ENCODE data around the gene LRRC49.

Gene LRRC49

DNA sequence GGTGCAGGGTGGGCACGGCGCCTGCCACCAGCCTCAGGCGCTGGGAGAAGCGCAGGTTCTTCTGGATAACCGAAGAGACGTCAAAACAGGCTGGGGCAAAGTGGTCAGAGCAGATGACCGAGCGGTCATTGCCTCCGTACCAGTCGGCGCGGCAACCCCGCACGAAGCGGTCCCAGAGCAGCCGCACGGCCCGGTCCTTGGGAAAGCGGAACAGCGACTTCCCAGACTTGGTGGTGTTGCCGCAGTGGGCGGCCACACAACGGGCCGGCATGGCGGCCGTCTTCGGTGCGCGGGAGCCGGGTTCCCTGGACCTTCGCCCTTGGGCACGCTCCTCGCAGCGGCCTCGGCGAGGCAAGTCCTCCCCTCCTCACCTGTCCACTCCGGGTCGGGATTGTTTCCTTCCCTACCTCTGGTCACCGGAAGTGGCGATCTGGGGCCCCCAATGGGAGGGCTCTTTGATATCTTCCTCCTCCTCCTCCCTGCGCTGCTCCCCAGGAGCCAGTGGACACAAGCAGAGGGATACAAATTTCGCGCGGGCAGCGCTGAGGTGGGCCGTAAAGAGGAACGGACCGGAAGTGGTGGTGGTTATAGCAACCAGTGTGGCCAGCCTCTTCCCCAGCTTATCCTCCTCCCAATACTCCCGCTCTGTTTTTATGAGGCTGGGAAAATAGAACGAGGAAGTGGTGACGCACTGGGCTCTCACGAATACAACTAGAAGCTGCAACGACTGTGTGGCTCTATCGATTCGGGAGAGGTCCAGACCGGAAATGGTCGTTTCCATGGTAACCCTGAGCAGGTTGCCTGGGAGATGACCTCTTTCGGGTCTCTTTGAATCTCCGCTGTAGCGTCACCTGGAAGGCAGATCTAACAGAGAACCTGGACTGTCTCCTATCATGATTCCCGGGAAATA is at the start of gene LRRC49, which contains the start of gene THAP10:
Gene LRRC49 (plus strand): TSS at position 825 of the 910 bp plus-strand sequence. CDS start 69 bp downstream, at position 894.
Gene THAP10 (minus strand): TSS at position 432 of the 910 bp plus-strand sequence. CDS start 161 bp downstream, at position 271.
- peak; percentile 97 for ATAC-seq
- TF ChIP-seq CSDC2 (CRISPR knock-in tag; IDR thresholded peaks at IDR 0.05) = peak; percentile 12; the same call in 1 of the 2 replicates
- TF ChIP-seq RARB (CRISPR knock-in tag; IDR thresholded peaks at IDR 0.05) = no peak

GRCh38 chr15:70845602-70846360 is 46.8 kb upstream of the LRRC49 start:
- no peak for ATAC-seq
- TF ChIP-seq TOX (CRISPR knock-in tag; IDR thresholded peaks at IDR 0.05; ENCODE audit: borderline replicate concordance) (no peak), TCF4 (CRISPR knock-in tag; IDR thresholded peaks at IDR 0.05; ENCODE audit: borderline replicate concordance) (no peak), ARNTL (CRISPR knock-in tag; IDR thresholded peaks at IDR 0.05; ENCODE audit: borderline replicate concordance, low read depth) (no peak), OSR1 (CRISPR knock-in tag; IDR thresholded peaks at IDR 0.05) (no peak), ZNF8 (CRISPR knock-in tag; IDR thresholded peaks at IDR 0.05) (no peak), ZNF565 (CRISPR knock-in tag; conservative IDR thresholded peaks at IDR 0.05; ENCODE audit: low read depth) (no peak), ESRRG (CRISPR knock-in tag; IDR thresholded peaks at IDR 0.05) (no peak), SNAI2 (CRISPR knock-in tag; IDR thresholded peaks at IDR 0.05) (no peak), ZNF70 (CRISPR knock-in tag; IDR thresholded peaks at IDR 0.05) (no peak), CSDC2 (CRISPR knock-in tag; IDR thresholded peaks at IDR 0.05) (no peak), CSRNP3 (CRISPR knock-in tag; IDR thresholded peaks at IDR 0.05) (no peak), PATZ1 (CRISPR knock-in tag; IDR thresholded peaks at IDR 0.05; ENCODE audit: borderline replicate concordance) (no peak), ZC3H10 (CRISPR knock-in tag; IDR thresholded peaks at IDR 0.05) (no peak), ZFP30 (CRISPR knock-in tag; IDR thresholded peaks at IDR 0.05) (no peak), ZFP3 (CRISPR knock-in tag; IDR thresholded peaks at IDR 0.05) (no peak), RARB (CRISPR knock-in tag; IDR thresholded peaks at IDR 0.05) (no peak)
- TF ChIP-seq, protein P1, sequence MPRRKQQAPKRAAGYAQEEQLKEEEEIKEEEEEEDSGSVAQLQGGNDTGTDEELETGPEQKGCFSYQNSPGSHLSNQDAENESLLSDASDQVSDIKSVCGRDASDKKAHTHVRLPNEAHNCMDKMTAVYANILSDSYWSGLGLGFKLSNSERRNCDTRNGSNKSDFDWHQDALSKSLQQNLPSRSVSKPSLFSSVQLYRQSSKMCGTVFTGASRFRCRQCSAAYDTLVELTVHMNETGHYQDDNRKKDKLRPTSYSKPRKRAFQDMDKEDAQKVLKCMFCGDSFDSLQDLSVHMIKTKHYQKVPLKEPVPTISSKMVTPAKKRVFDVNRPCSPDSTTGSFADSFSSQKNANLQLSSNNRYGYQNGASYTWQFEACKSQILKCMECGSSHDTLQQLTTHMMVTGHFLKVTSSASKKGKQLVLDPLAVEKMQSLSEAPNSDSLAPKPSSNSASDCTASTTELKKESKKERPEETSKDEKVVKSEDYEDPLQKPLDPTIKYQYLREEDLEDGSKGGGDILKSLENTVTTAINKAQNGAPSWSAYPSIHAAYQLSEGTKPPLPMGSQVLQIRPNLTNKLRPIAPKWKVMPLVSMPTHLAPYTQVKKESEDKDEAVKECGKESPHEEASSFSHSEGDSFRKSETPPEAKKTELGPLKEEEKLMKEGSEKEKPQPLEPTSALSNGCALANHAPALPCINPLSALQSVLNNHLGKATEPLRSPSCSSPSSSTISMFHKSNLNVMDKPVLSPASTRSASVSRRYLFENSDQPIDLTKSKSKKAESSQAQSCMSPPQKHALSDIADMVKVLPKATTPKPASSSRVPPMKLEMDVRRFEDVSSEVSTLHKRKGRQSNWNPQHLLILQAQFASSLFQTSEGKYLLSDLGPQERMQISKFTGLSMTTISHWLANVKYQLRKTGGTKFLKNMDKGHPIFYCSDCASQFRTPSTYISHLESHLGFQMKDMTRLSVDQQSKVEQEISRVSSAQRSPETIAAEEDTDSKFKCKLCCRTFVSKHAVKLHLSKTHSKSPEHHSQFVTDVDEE (CRISPR knock-in tag; IDR thresholded peaks at IDR 0.05) = no peak

- ATAC-seq = no peak
- TF ChIP-seq BACH2 (CRISPR knock-in tag; IDR thresholded peaks at IDR 0.05; ENCODE audit: borderline replicate concordance) (no peak), ZFP3 (CRISPR knock-in tag; IDR thresholded peaks at IDR 0.05) (no peak), OSR1 (CRISPR knock-in tag; IDR thresholded peaks at IDR 0.05) (no peak), ZNF565 (CRISPR knock-in tag; conservative IDR thresholded peaks at IDR 0.05; ENCODE audit: low read depth) (no peak)
Measured at GRCh38 chr15:70851889-70852288, 40.7 kb upstream of the LRRC49 start.

GRCh38 chr15:70852501-70853317 is 39.9 kb upstream of the LRRC49 start:
- TF ChIP-seq OSR1 (CRISPR knock-in tag; IDR thresholded peaks at IDR 0.05) (no peak), SNAI2 (CRISPR knock-in tag; IDR thresholded peaks at IDR 0.05) (no peak), ZNF565 (CRISPR knock-in tag; conservative IDR thresholded peaks at IDR 0.05; ENCODE audit: low read depth) (no peak), PPARA (CRISPR knock-in tag; IDR thresholded peaks at IDR 0.05; ENCODE audit: borderline replicate concordance) (no peak), TCF4 (CRISPR knock-in tag; IDR thresholded peaks at IDR 0.05; ENCODE audit: borderline replicate concordance) (no peak), CSDC2 (CRISPR knock-in tag; IDR thresholded peaks at IDR 0.05) (no peak), ESRRG (CRISPR knock-in tag; IDR thresholded peaks at IDR 0.05) (no peak), ZNF70 (CRISPR knock-in tag; IDR thresholded peaks at IDR 0.05) (no peak), ARNTL (CRISPR knock-in tag; IDR thresholded peaks at IDR 0.05; ENCODE audit: borderline replicate concordance, low read depth) (no peak), ZC3H10 (CRISPR knock-in tag; IDR thresholded peaks at IDR 0.05) (no peak)
- TF ChIP-seq, protein P2, sequence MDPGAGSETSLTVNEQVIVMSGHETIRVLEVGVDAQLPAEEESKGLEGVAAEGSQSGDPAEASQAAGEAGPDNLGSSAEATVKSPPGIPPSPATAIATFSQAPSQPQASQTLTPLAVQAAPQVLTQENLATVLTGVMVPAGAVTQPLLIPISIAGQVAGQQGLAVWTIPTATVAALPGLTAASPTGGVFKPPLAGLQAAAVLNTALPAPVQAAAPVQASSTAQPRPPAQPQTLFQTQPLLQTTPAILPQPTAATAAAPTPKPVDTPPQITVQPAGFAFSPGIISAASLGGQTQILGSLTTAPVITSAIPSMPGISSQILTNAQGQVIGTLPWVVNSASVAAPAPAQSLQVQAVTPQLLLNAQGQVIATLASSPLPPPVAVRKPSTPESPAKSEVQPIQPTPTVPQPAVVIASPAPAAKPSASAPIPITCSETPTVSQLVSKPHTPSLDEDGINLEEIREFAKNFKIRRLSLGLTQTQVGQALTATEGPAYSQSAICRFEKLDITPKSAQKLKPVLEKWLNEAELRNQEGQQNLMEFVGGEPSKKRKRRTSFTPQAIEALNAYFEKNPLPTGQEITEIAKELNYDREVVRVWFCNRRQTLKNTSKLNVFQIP (CRISPR knock-in tag; IDR thresholded peaks at IDR 0.05; ENCODE audit: borderline replicate concordance, low read depth) = no peak
- TF ChIP-seq, protein P3, sequence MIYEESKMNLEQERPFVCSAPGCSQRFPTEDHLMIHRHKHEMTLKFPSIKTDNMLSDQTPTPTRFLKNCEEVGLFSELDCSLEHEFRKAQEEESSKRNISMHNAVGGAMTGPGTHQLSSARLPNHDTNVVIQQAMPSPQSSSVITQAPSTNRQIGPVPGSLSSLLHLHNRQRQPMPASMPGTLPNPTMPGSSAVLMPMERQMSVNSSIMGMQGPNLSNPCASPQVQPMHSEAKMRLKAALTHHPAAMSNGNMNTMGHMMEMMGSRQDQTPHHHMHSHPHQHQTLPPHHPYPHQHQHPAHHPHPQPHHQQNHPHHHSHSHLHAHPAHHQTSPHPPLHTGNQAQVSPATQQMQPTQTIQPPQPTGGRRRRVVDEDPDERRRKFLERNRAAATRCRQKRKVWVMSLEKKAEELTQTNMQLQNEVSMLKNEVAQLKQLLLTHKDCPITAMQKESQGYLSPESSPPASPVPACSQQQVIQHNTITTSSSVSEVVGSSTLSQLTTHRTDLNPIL (CRISPR knock-in tag; IDR thresholded peaks at IDR 0.05; ENCODE audit: low read depth) = no peak
- ATAC-seq = peak; percentile 5; the same call in 2 of the 3 replicates
